ENCODE data around the gene SLC39A5. TPM values are rescaled to one million over a fixed set of nuclear protein-coding genes. Genes with fewer than 3 reads are reported as not detected.
A peak's percentile ranks its signal among the peaks of the same experiment; 100 is the strongest.

Gene SLC39A5
- total and polyA plus RNA-seq, 2 of the 8 experiments (the other 6 are each of a cell fraction or from before 2014, with no cell fraction given): 0.27 TPM; not detected in 1

GRCh38 chr12:56230432-56231183 lies 757 bp downstream of the SLC39A5 start:
- no peak overlapping the region for H3K56ac ChIP-seq (replicated peaks; ENCODE audit: insufficient read length, low read depth, low read length)
- H2AK5ac ChIP-seq (ENCODE audit: low read depth, low read length): 0 out of 2 replicates have a peak overlapping the region, but pooled peaks have one; percentile 24
- no peak overlapping the region for H2BK5ac ChIP-seq (ENCODE audit: low read depth, low read length)
- no peak overlapping the region for H3K4me3 ChIP-seq (ENCODE audit: extremely low read depth in 1 of 4, insufficient read depth in 2 of 4, low read depth in 3 of 4, low read length in 4 of 4)
- peaks cover 2% of the 10 kb centered on the region; the same call in 1 of the 2 replicates for H3K79me1 ChIP-seq (ENCODE audit: low read depth, low read length)
- no peak overlapping the region for H3K4me2 ChIP-seq (ENCODE audit: insufficient read depth in 1 of 2, low read depth in 2 of 2, low read length in 2 of 2)
- FAIRE-seq (no peak), DNase-seq (ENCODE audit: low read depth in 1 of 2, low spot score in 2 of 2) (no peak)
- no peaks in the 10 kb centered on the region for H3K27me3 ChIP-seq (replicated peaks in 1 of 4; ENCODE audit: control insufficient read depth in 3 of 4, extremely low read depth in 1 of 4, insufficient read depth in 3 of 4, low read length in 3 of 4)
- no peak overlapping the region for H4K91ac ChIP-seq (replicated peaks; ENCODE audit: insufficient read length, low read length)
- H3K4ac ChIP-seq (replicated peaks; ENCODE audit: insufficient read length, low read depth, low read length): no peak overlapping the region
- H2BK20ac ChIP-seq (ENCODE audit: low read length): no peak overlapping the region
- H3K14ac ChIP-seq (ENCODE audit: insufficient read length): no peak overlapping the region
- H4K5ac ChIP-seq (ENCODE audit: insufficient read length, low read depth, low read length): no peak overlapping the region
- H4K8ac ChIP-seq (ENCODE audit: extremely low read depth, insufficient read depth, low read length): peak overlapping the region; percentile 76; the same call in 1 of the 2 replicates
- H3K23ac ChIP-seq (ENCODE audit: insufficient read length): no peak overlapping the region
- H2BK120ac ChIP-seq (replicated peaks; ENCODE audit: low read depth, low read length): no peak overlapping the region
- POLR2A ChIA-PET (ENCODE audit: partially characterized antibody): interaction anchor here (0.6 to 8.6 kb wide), 14 partner anchors 9 to 182 kb away, joined by 3 to 65 read pairs (median 4); partner anchors contain the start of genes ANKRD52, CS, MYL6 and RNF41
- H2BK12ac ChIP-seq (ENCODE audit: low read depth, low read length): no peak overlapping the region
- WGBS, 2 experiments (ENCODE audit: extremely low coverage in 1 of 2, insufficient coverage in 1 of 2, insufficient read length in 1 of 2, insufficient replicate concordance in 2 of 2, low coverage in 1 of 2, low lambda C conversion rate in 2 of 2, missing lambda C conversion rate in 1 of 2): 79% methylated on average over 8 of the region's 8 CpGs; no CpG with 5 or more reads in 1 of the 2 experiments
- no peaks in the 10 kb centered on the region for H3K79me2 ChIP-seq (ENCODE audit: control insufficient read depth in 1 of 2, insufficient read depth in 2 of 2, low read length in 2 of 2)
- H4K20me1 ChIP-seq (replicated peaks in 1 of 2; ENCODE audit: control insufficient read depth in 1 of 2, insufficient read depth in 2 of 2, low read length in 2 of 2): no peaks in the 10 kb centered on the region
- CTCF ChIA-PET (ENCODE audit: partially characterized antibody): interaction anchor here (0.9 to 10.5 kb wide), 12 partner anchors 8 to 230 kb away, joined by 3 to 72 read pairs (median 4); partner anchors contain the start of genes ANKRD52, COQ10A, RNF41 and SMARCC2
- H3K36me3 ChIP-seq (ENCODE audit: control insufficient read depth in 2 of 4, insufficient read depth in 4 of 4, low read length in 3 of 4): peaks cover 0 to 4% (median 1%) of the 10 kb centered on the region in 4 experiments; a peak in 1 of 8 replicates
- H2BK15ac ChIP-seq (ENCODE audit: low read length): no peak overlapping the region
- no peak overlapping the region for H3K9ac ChIP-seq (replicated peaks in 1 of 4; ENCODE audit: extremely low read depth in 1 of 4, low read depth in 3 of 4, low read length in 3 of 4)
- H3K9me3 ChIP-seq (ENCODE audit: insufficient read depth in 2 of 2, low read depth in 1 of 2, low read length in 1 of 2): no peaks in the 10 kb centered on the region
- no peak overlapping the region for H2AFZ ChIP-seq (ENCODE audit: low read length)
- H3K27ac ChIP-seq (ENCODE audit: low read depth, low read length): no peak overlapping the region
- TF ChIP-seq YY1 (IDR thresholded peaks at IDR 0.05; ENCODE audit: low read depth, low read length) (no peak), CTCF (IDR thresholded peaks at IDR 0.05; ENCODE audit: control extremely low read depth in 1 of 3, insufficient read depth in 1 of 3, low read depth in 1 of 3, low read length in 3 of 3) (no peak), EGR1 (IDR thresholded peaks at IDR 0.05; ENCODE audit: borderline replicate concordance, low read depth, low read length) (no peak), FOSL1 (IDR thresholded peaks at IDR 0.05; ENCODE audit: insufficient read depth, low read depth, low read length) (no peak), CHD2 (IDR thresholded peaks at IDR 0.05; ENCODE audit: low read length) (no peak), TBP (IDR thresholded peaks at IDR 0.05; ENCODE audit: low read depth, low read length) (no peak), HDAC6 (IDR thresholded peaks at IDR 0.05; ENCODE audit: low read depth, low read length) (no peak), TAF7 (optimal IDR thresholded peaks at IDR 0.05; ENCODE audit: borderline replicate concordance, low read depth, low read length) (no peak), SP2 (IDR thresholded peaks at IDR 0.05; ENCODE audit: low read length) (no peak)
- no peak overlapping the region for H3K18ac ChIP-seq (ENCODE audit: extremely low read depth, low read length)
- H3K23me2 ChIP-seq (ENCODE audit: low read depth, low read length): no peaks in the 10 kb centered on the region
- H3K4me1 ChIP-seq (replicated peaks in 1 of 4; ENCODE audit: control insufficient read depth in 3 of 4, insufficient read depth in 4 of 4, low read length in 3 of 4): peaks cover 0 to 6% (median 0%) of the 10 kb centered on the region in 4 experiments; a peak in 3 of 7 replicates
